GM12878 (cell line): ENCODE data around the gene DUSP7. TPM values are rescaled to one million over a fixed set of nuclear protein-coding genes. Genes with fewer than 3 reads are reported as not detected.

Experiments used
- ATAC-seq: fragments of 200-7000 bp; cut with Tn5 transposase; 3 replicates; pipeline ENCODE4 v1.9.1; 2020; ENCODE audit warnings: mild to moderate bottlenecking, moderate library complexity
- BruUV-seq: library from RNA; stranded (reverse); fragments of 400-500 nt; replicated peaks from 2 replicates; lab custom pipeline; 2021; lab: Mats Ljungman, UMichigan
- CTCF ChIA-PET: fragments of 300-600 bp; sonication (Branson Sonifier 250); formaldehyde crosslinking; extraction: SDS; loops from one replicate; lab custom pipeline; 2021; ENCODE audit warnings: inconsistent platforms; lab: Yijun Ruan, JAX
- POLR2A ChIA-PET: fragments of 350-600 bp; formaldehyde crosslinking; extraction: SDS; loops from one replicate; lab custom pipeline; 2021; ENCODE audit warnings: inconsistent platforms; lab: Charles Lee
- RAD21 ChIA-PET: fragments of 300-600 bp; sonication (Branson Sonifier 250); formaldehyde crosslinking; loops from one replicate; lab custom pipeline; 2023; ENCODE audit warnings: antibody characterized with exemption; ENCODE audit not compliant: unreplicated experiment; lab: Charles Lee
- SMC1A ChIA-PET: fragments of 300-600 bp; sonication (Branson Sonifier 250); formaldehyde crosslinking; loops from one replicate; lab custom pipeline; 2023; ENCODE audit not compliant: unreplicated experiment, uncharacterized antibody; lab: Charles Lee
- DNase-seq: peaks from one replicate; pipeline ENCODE4 v3.0.0-alpha.2; 2011; ENCODE audit warnings: low read depth, low spot score
- FAIRE-seq: peaks from 3 replicates; lab custom pipeline; 2011; peaks lifted over from hg19 to GRCh38; lab: Jason Lieb, UNC
- H2AFZ ChIP-seq: 2 replicates; pipeline ENCODE4 v1.6.0; 2011; ENCODE audit warnings: low read depth, low read length, control low read depth; ENCODE audit not compliant: control insufficient read depth
- H3K27ac ChIP-seq: 2 replicates; pipeline ENCODE4 v1.5.1; 2011; ENCODE audit warnings: control low read depth; ENCODE audit not compliant: control insufficient read depth, insufficient read depth
- H3K27me3 ChIP-seq, 2 experiments: replicated peaks in 1 of 2; 2 replicates each; pipeline versions ENCODE4 v1.6.0 to v1.6.1; 2011; ENCODE audit warnings: low read length in 1 of 2; ENCODE audit not compliant: control insufficient read depth in 2 of 2, insufficient read depth in 2 of 2
- H3K36me3 ChIP-seq, 2 experiments: 2 replicates each; pipeline ENCODE4 v1.5.1; 2011; ENCODE audit warnings: low read length in 1 of 2; ENCODE audit not compliant: control insufficient read depth in 2 of 2, insufficient read depth in 2 of 2
- H3K4me1 ChIP-seq: 2 replicates; pipeline ENCODE4 v1.6.1; 2011; ENCODE audit warnings: mild to moderate bottlenecking, low read length, moderate library complexity, mixed read lengths; ENCODE audit not compliant: control insufficient read depth, insufficient read depth
- H3K4me2 ChIP-seq: 2 replicates; pipeline ENCODE4 v1.6.0; 2011; ENCODE audit warnings: control low read depth; ENCODE audit not compliant: control insufficient read depth, insufficient read depth
- H3K4me3 ChIP-seq: fragments of 200-600 bp; sonication (generic); 2 replicates; pipeline ENCODE4 v1.5.1; 2016
- H3K79me2 ChIP-seq: 2 replicates; pipeline ENCODE4 v1.6.0; 2011; ENCODE audit warnings: low read length; ENCODE audit not compliant: control insufficient read depth, insufficient read depth
- H3K9ac ChIP-seq: 2 replicates; pipeline ENCODE4 v1.8.0; 2011; ENCODE audit warnings: low read length, control low read depth, mixed read lengths; ENCODE audit not compliant: control insufficient read depth, insufficient read depth
- H3K9me3 ChIP-seq: replicated peaks from 3 replicates; pipeline ENCODE4 v1.5.1; 2011; ENCODE audit warnings: mild to moderate bottlenecking, low read length; ENCODE audit not compliant: control insufficient read depth, insufficient read depth
- H4K20me1 ChIP-seq: 2 replicates; pipeline ENCODE4 v1.6.0; 2011; ENCODE audit not compliant: control insufficient read depth, insufficient read depth
- CBFB ChIP-seq: IDR thresholded peaks from 2 replicates; pipeline ENCODE4 v1.6.1; 2016; ENCODE audit warnings: antibody characterized with exemption, low read depth
- CHD4 ChIP-seq: fragments of 200-600 bp; sonication (generic); IDR thresholded peaks from 2 replicates; pipeline ENCODE4 v1.6.1; 2016; ENCODE audit warnings: mild to moderate bottlenecking
- FOXK2 ChIP-seq: fragments of 450-650 bp; IDR thresholded peaks from 2 replicates; pipeline ENCODE4 v1.6.1; 2017; ENCODE audit warnings: mild to moderate bottlenecking, moderate library complexity
- KAT2A ChIP-seq: conservative IDR thresholded peaks from 2 replicates; pipeline ENCODE4 v1.6.1; 2011; ENCODE audit warnings: low read depth, low read length; ENCODE audit not compliant: control insufficient read depth
- MEF2A ChIP-seq: IDR thresholded peaks from 2 replicates; pipeline ENCODE4 v1.6.1; 2011; ENCODE audit warnings: low read depth, mild to moderate bottlenecking, low read length, moderate library complexity; ENCODE audit not compliant: insufficient read depth
- POLR2A ChIP-seq: IDR thresholded peaks from 2 replicates; pipeline ENCODE4 v1.6.1; 2011; ENCODE audit warnings: low read depth, mild to moderate bottlenecking, low read length
- PRDM15 ChIP-seq: fragments of 450-650 bp; formaldehyde crosslinking; IDR thresholded peaks from 2 replicates; pipeline ENCODE4 v1.4.0; 2020; ENCODE audit warnings: mild to moderate bottlenecking, moderate library complexity
- RAD51 ChIP-seq: fragments of 450-650 bp; IDR thresholded peaks from 2 replicates; pipeline ENCODE4 v1.6.1; 2016; ENCODE audit warnings: moderate library complexity, mild to moderate bottlenecking, inconsistent platforms
- WGBS: methylation state at CpG from one replicate; pipeline ENCODE4 v1.1.6; 2016; ENCODE audit warnings: low lambda C conversion rate; ENCODE audit not compliant: insufficient replicate concordance, insufficient coverage; ENCODE audit errors: missing lambda C conversion rate; 5-methylcytosine and 5-hydroxymethylcytosine counted together
- in situ Hi-C: fragments of 300-500 bp; cut with MboI; formaldehyde crosslinking; loops from 9 replicates; pipeline ENCODE4 v1.14.3; 2018; ENCODE audit warnings: mixed read lengths
- intact Hi-C: fragments of 100-400 bp; cut with micrococcal nuclease; formaldehyde crosslinking; loops from one replicate; pipeline ENCODE4 v1.14.2; 2022; ENCODE audit not compliant: unreplicated experiment
- polyA plus RNA-seq, 11 experiments: library from polyadenylated mRNA; depleted of rRNA in 4 of 11; unstranded in 6 of 11; stranded (reverse) in 5 of 11; fragments of >200 nt; fragmentation: Nextera tagmentation in 4 of 11; fragmentation: Illumina TruSeq in 1 of 11; extraction: Ambion mirVana in 4 of 11; extraction: Trizol in 1 of 11; gene quantifications; 1 replicate in 1 of 11; 2 replicates in 10 of 11; pipeline versions ENCODE4 v1.2.1 to v1.2.3, GENCODE V29; 2011 to 2016; ENCODE audit warnings: inconsistent platforms in 2 of 11, missing spikeins in 2 of 11, low read depth in 1 of 11
- total RNA-seq, 4 experiments: library from RNA; depleted of rRNA in 3 of 4; stranded (reverse); fragments of >200 nt in 3 of 4; fragmentation: Illumina TruSeq in 1 of 4; extraction: Trizol in 1 of 4; gene quantifications; 2 replicates each; pipeline versions ENCODE4 v1.2.1 to v1.2.3, GENCODE V29; 2013 to 2021
- TF ChIP-seq, protein P1 (sequence below): fragments of 450-650 bp; IDR thresholded peaks from 2 replicates; pipeline ENCODE4 v1.6.1; 2016; ENCODE audit warnings: mild to moderate bottlenecking
- TF ChIP-seq, protein P2 (sequence below): IDR thresholded peaks from 2 replicates; pipeline ENCODE4 v1.6.1; 2011; ENCODE audit warnings: low read depth, mild to moderate bottlenecking, low read length, moderate library complexity, borderline replicate concordance; ENCODE audit errors: extremely low read depth

The DUSP7 gene
- total and polyA plus RNA-seq, 10 of the 15 experiments (the other 5 are each of a cell fraction or from before 2014, with no cell fraction given), result 0.73 to 17.0 (median 7.9) TPM

DNA sequence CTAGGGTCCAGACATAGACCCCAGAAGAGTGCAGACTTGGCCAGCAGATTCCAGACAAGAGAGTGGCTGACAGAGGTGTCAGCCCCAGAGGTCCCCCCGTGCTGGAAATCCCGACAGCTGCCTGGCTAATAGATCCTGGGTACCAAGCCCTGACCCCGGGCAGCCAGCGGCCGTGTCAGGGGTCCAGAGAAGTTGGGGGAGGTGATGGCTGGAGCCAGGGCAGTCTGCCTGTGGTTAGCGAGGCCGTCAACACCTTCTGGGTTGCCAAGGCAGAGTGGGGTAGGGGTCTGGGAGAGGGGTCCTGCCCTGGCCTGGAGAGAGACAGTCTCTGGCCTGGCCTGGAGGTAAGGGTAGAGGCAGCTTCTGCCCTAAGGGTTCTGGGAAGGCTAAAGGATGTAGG is 35.6 kb downstream of the DUSP7 start:
- Histone ChIP-seq H3K9me3 (no peaks in the 10 kb centered on the region), H3K27me3 (no peaks in the 10 kb centered on the region), H3K79me2 (no peaks in the 10 kb centered on the region), H3K4me3 (no peak overlapping the region), H3K36me3 (no peaks in the 10 kb centered on the region), H2AFZ (no peak overlapping the region), H3K4me2 (no peak overlapping the region), H3K4me1 (peaks cover 18% of the 10 kb centered on the region), H3K9ac (no peak overlapping the region), H4K20me1 (no peaks in the 10 kb centered on the region), H3K27ac (no peak overlapping the region)
- RAD21 ChIA-PET, result interaction anchor here (5.2 to 7.1 kb wide), 3 partner anchors 16 to 32 kb away, joined by 42 to 70 read pairs (median 48); no protein-coding TSS in a partner anchor
- FAIRE-seq (no peak), DNase-seq (no peak), ATAC-seq (no peak)
- POLR2A ChIA-PET, result interaction anchor here (2.1 kb wide), 1 partner anchor 16 kb away, joined by 7 read pairs; no protein-coding TSS in a partner anchor
- CTCF ChIA-PET, result interaction anchor here (1.2 to 3.9 kb wide), 5 partner anchors 16 to 51 kb away, joined by 3 to 17 read pairs (median 6); no protein-coding TSS in a partner anchor
- 61% methylated on average over 7 of the region's 7 CpGs for WGBS
- BruUV-seq, result no TSS peak
- SMC1A ChIA-PET, result interaction anchor here (1.1 to 12.8 kb wide), 4 partner anchors 8 to 34 kb away, joined by 8 to 116 read pairs (median 8); partner anchors contain the start of gene DUSP7
- in situ Hi-C loops (no loop called here), intact Hi-C loops (no loop called here)
- no peak for TF ChIP-seq POLR2A
- no peak for TF ChIP-seq KAT2A
- TF ChIP-seq CBFB, result no peak
- TF ChIP-seq FOXK2, result no peak

GRCh38 chr3:52019352-52020080 is 36.9 kb downstream of the DUSP7 start:
- in situ Hi-C loops, result no loop called here
- DNase-seq (no peak), FAIRE-seq (no peak), ATAC-seq (no peak)
- Histone ChIP-seq H3K27me3 (no peaks in the 10 kb centered on the region), H3K36me3 (no peaks in the 10 kb centered on the region), H3K4me2 (no peak overlapping the region), H3K4me1 (peaks cover 18% of the 10 kb centered on the region), H3K4me3 (no peak overlapping the region), H3K27ac (no peak overlapping the region), H2AFZ (peak overlapping the region; percentile 23; the same call in 1 of the 2 replicates), H4K20me1 (no peaks in the 10 kb centered on the region), H3K79me2 (no peaks in the 10 kb centered on the region), H3K9me3 (no peaks in the 10 kb centered on the region), H3K9ac (no peak overlapping the region)
- intact Hi-C loops, result no loop called here
- WGBS, result 42% methylated on average over 17 of the region's 17 CpGs
- BruUV-seq, result no TSS peak
- RAD21 ChIA-PET, result interaction anchor here (5.2 to 7.1 kb wide), 3 partner anchors 16 to 34 kb away, joined by 42 to 70 read pairs (median 48); no protein-coding TSS in a partner anchor
- CTCF ChIA-PET, result interaction anchor here (0.6 to 3.9 kb wide), 5 partner anchors 15 to 38 kb away, joined by 3 to 17 read pairs (median 5); no protein-coding TSS in a partner anchor
- POLR2A ChIA-PET, result interaction anchor here (1.0 to 2.1 kb wide), 2 partner anchors 17 to 33 kb away, joined by 3 to 7 read pairs; no protein-coding TSS in a partner anchor
- SMC1A ChIA-PET, result interaction anchor here (0.9 to 12.8 kb wide), 3 partner anchors 13 to 35 kb away, joined by 3 to 116 read pairs (median 3); partner anchors contain the start of gene DUSP7
- TF ChIP-seq, protein P1, sequence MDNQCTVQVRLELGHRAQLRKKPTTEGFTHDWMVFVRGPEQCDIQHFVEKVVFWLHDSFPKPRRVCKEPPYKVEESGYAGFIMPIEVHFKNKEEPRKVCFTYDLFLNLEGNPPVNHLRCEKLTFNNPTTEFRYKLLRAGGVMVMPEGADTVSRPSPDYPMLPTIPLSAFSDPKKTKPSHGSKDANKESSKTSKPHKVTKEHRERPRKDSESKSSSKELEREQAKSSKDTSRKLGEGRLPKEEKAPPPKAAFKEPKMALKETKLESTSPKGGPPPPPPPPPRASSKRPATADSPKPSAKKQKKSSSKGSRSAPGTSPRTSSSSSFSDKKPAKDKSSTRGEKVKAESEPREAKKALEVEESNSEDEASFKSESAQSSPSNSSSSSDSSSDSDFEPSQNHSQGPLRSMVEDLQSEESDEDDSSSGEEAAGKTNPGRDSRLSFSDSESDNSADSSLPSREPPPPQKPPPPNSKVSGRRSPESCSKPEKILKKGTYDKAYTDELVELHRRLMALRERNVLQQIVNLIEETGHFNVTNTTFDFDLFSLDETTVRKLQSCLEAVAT, result 0 out of 2 replicates have a peak, but pooled peaks have one; percentile 15
- no peak for TF ChIP-seq PRDM15
- TF ChIP-seq, protein P2, sequence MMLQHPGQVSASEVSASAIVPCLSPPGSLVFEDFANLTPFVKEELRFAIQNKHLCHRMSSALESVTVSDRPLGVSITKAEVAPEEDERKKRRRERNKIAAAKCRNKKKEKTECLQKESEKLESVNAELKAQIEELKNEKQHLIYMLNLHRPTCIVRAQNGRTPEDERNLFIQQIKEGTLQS, result no peak
- TF ChIP-seq MEF2A, result no peak
- TF ChIP-seq CHD4, result no peak
- no peak for TF ChIP-seq RAD51
